ENCODE results near the gene RPL36.
"Not testable (repeated sequence)": the region's sequence is repeated elsewhere in the genome, so short reads cannot be mapped to it uniquely, and the experiment has no call there.

RPL36 gene

GRCh38 chr19:5691822-5692722 lies 2.0 kb downstream of the RPL36 start:
- no peak for DNase-seq

GRCh38 chr19:5692723-5693194 lies 2.7 kb downstream of the RPL36 start:
- DNase-seq: no peak

GRCh38 chr19:5693195-5694166 lies 3.4 kb downstream of the RPL36 start:
- no peak for DNase-seq

- DNase-seq: no peak
These were observed 4.3 kb downstream of the RPL36 start for GRCh38 chr19:5694167-5694955.

- DNase-seq: no peak
These were observed 5.0 kb downstream of the RPL36 start for GRCh38 chr19:5694956-5695648.

- DNase-seq: no peak
These were observed 5.6 kb downstream of the RPL36 start for GRCh38 chr19:5695649-5696195.

GRCh38 chr19:5696196-5697021 lies 6.3 kb downstream of the RPL36 start:
- DNase-seq: peak; percentile 2

GRCh38 chr19:5697022-5697889 lies 7.2 kb downstream of the RPL36 start:
- DNase-seq: peak; percentile 1

- no peak for DNase-seq
These were observed 8.0 kb downstream of the RPL36 start for GRCh38 chr19:5697890-5698634.

- DNase-seq: no peak
These were observed 8.7 kb downstream of the RPL36 start for GRCh38 chr19:5698635-5699422.

- DNase-seq: no peak
These were observed 10.5 kb downstream of the RPL36 start for GRCh38 chr19:5700455-5701092.

GRCh38 chr19:5702053-5702410 lies 11.9 kb downstream of the RPL36 start:
- DNase-seq: not testable (repeated sequence)

- no peak for DNase-seq
These were observed 14.0 kb downstream of the RPL36 start for GRCh38 chr19:5703819-5704818.

- no peak for DNase-seq
These were observed 15.5 kb downstream of the RPL36 start for GRCh38 chr19:5705552-5705951.

GRCh38 chr19:5706876-5707573 lies 16.9 kb downstream of the RPL36 start:
- DNase-seq: no peak
